NCI-H1092 treated with DMSO at 0.1 percent for 48 hours (cell line): ENCODE results near the gene GLI2.

Experiments
- DNase-seq: peaks from one replicate; lab custom pipeline; 2025; lab: John Stamatoyannopoulos, UW

The GLI2 gene

GRCh38 chr2:120735746-120736170, at the start of gene GLI2:
Gene GLI2 (plus strand): TSS chr2:120735868. CDS start chr2:120797321, 61,453 bp downstream.
- peak; percentile 8 for DNase-seq

- DNase-seq, result no peak
These were observed 49.7 kb upstream of the GLI2 start for GRCh38 chr2:120685974-120686297.

GRCh38 chr2:120686511-120687168, 49.0 kb upstream of the GLI2 start:
- DNase-seq, result no peak

GRCh38 chr2:120687210-120687609, 48.5 kb upstream of the GLI2 start:
- DNase-seq, result no peak

GRCh38 chr2:120690521-120690920, 45.1 kb upstream of the GLI2 start:
- no peak for DNase-seq

- DNase-seq, result no peak
These were observed 44.3 kb upstream of the GLI2 start for GRCh38 chr2:120691410-120691809.

GRCh38 chr2:120692691-120693090, 43.0 kb upstream of the GLI2 start:
- DNase-seq, result no peak

- no peak for DNase-seq
These were observed 42.5 kb upstream of the GLI2 start for GRCh38 chr2:120693121-120693520.

GRCh38 chr2:120694034-120694433, 41.6 kb upstream of the GLI2 start:
- DNase-seq, result no peak

GRCh38 chr2:120697471-120697870, 38.2 kb upstream of the GLI2 start:
- DNase-seq, result no peak

GRCh38 chr2:120699292-120699691, 36.4 kb upstream of the GLI2 start:
- DNase-seq, result no peak

GRCh38 chr2:120700659-120701058, 35.0 kb upstream of the GLI2 start:
- no peak for DNase-seq

- DNase-seq, result no peak
These were observed 34.6 kb upstream of the GLI2 start for GRCh38 chr2:120701096-120701495.

- no peak for DNase-seq
These were observed 34.2 kb upstream of the GLI2 start for GRCh38 chr2:120701499-120701898.

- DNase-seq, result no peak
These were observed 33.6 kb upstream of the GLI2 start for GRCh38 chr2:120702061-120702460.

GRCh38 chr2:120702801-120703200, 32.9 kb upstream of the GLI2 start:
- DNase-seq, result no peak

GRCh38 chr2:120703330-120703994, 32.2 kb upstream of the GLI2 start:
- no peak for DNase-seq

GRCh38 chr2:120704696-120705095, 31.0 kb upstream of the GLI2 start:
- no peak for DNase-seq

GRCh38 chr2:120707816-120708215, 27.9 kb upstream of the GLI2 start:
- DNase-seq, result no peak

GRCh38 chr2:120708944-120709607, 26.6 kb upstream of the GLI2 start:
- DNase-seq, result no peak

GRCh38 chr2:120709608-120710041, 26.0 kb upstream of the GLI2 start:
- DNase-seq, result no peak

- no peak for DNase-seq
These were observed 25.4 kb upstream of the GLI2 start for GRCh38 chr2:120710256-120710655.

GRCh38 chr2:120711694-120712093, 24.0 kb upstream of the GLI2 start:
- DNase-seq, result no peak
